ENCODE results near the gene ARID1B.

- TF ChIP-seq MTA3 (IDR thresholded peaks at IDR 0.05; ENCODE audit: borderline replicate concordance) (no peak), MLX (CRISPR knock-in tag; conservative IDR thresholded peaks at IDR 0.05) (no peak), SMC3 (conservative IDR thresholded peaks at IDR 0.05; ENCODE audit: insufficient read depth, low read depth, low read length) (no peak), CREB3L1 (IDR thresholded peaks at IDR 0.05; ENCODE audit: borderline replicate concordance, low read depth) (no peak), CTCF (IDR thresholded peaks at IDR 0.05 in 2 of 3, conservative IDR thresholded peaks at IDR 0.05 in 1 of 3; ENCODE audit: insufficient read depth in 2 of 3, low read depth in 1 of 3, low read length in 3 of 3) (no peak), TFE3 (CRISPR knock-in tag; IDR thresholded peaks at IDR 0.05) (no peak), ETV6 (IDR thresholded peaks at IDR 0.05; ENCODE audit: borderline replicate concordance in 1 of 2, low read depth in 2 of 2, low read length in 1 of 2) (no peak), ETV6 (CRISPR knock-in tag; IDR thresholded peaks at IDR 0.05; ENCODE audit: borderline replicate concordance) (no peak), ZSCAN29 (IDR thresholded peaks at IDR 0.05) (no peak), CBX2 (IDR thresholded peaks at IDR 0.05; ENCODE audit: insufficient read depth, low read length, poor library complexity, severe bottlenecking) (no peak), CC2D1A (IDR thresholded peaks at IDR 0.05) (no peak)
Measured at GRCh38 chr6:157024745-157025144, 247.6 kb downstream of the ARID1B start.
